WTC11 (cell line): ENCODE data around the gene ARHGEF39.

Experiments used
- ATF6 ChIP-seq: sonication (generic); formaldehyde crosslinking; IDR thresholded peaks from 2 replicates; pipeline ENCODE4 v1.8.1; 2023; ENCODE audit warnings: mild to moderate bottlenecking, missing genetic modification reagents
- CTCF ChIP-seq: fragments of 200-600 bp; IDR thresholded peaks from 2 replicates; pipeline ENCODE4 v1.8.0; 2022; ENCODE audit warnings: antibody characterized with exemption
- MAX ChIP-seq: sonication (generic); formaldehyde crosslinking; IDR thresholded peaks from 2 replicates; pipeline ENCODE4 v1.8.0; 2022; ENCODE audit warnings: mild to moderate bottlenecking, missing genetic modification reagents
- TCF7 ChIP-seq: sonication (generic); formaldehyde crosslinking; IDR thresholded peaks from 2 replicates; pipeline ENCODE4 v1.8.0; 2022; ENCODE audit warnings: mild to moderate bottlenecking, low read depth, missing genetic modification reagents, moderate library complexity

- TF ChIP-seq CTCF (no peak), MAX (CRISPR knock-in tag) (no peak), TCF7 (CRISPR knock-in tag) (no peak), ATF6 (CRISPR knock-in tag) (no peak)
Observed at GRCh38 chr9:35691757-35692301, 26.8 kb upstream of the ARHGEF39 start.
